Parathyroid adenoma (tissue), 2 donors: ENCODE data around the gene PCDHA4.
A peak's percentile ranks its signal among the peaks of the same experiment; 100 is the strongest.
"Not testable (repeated sequence)": the region's sequence is repeated elsewhere in the genome, so short reads cannot be mapped to it uniquely, and the experiment has no call there.

Experiments
- H2AFZ ChIP-seq: fragments of 300-600 bp; sonication (generic); one replicate; pipeline ENCODE4 v1.7.0; 2017; ENCODE audit warnings: antibody characterized with exemption, mild to moderate bottlenecking
- H3K27ac ChIP-seq: fragments of 300-600 bp; sonication (generic); one replicate; pipeline ENCODE4 v1.7.0; 2017
- H3K27me3 ChIP-seq: fragments of 300-600 bp; sonication (generic); one replicate; pipeline ENCODE4 v1.7.0; 2017; ENCODE audit warnings: low read length; ENCODE audit not compliant: control insufficient read depth, insufficient read depth
- H3K36me3 ChIP-seq: fragments of 300-600 bp; sonication (generic); one replicate; pipeline ENCODE4 v1.7.0; 2017; ENCODE audit warnings: low read length; ENCODE audit not compliant: control insufficient read depth, insufficient read depth
- H3K4me1 ChIP-seq: fragments of 300-600 bp; sonication (generic); one replicate; pipeline ENCODE4 v1.7.0; 2017; ENCODE audit warnings: control low read depth
- H3K4me2 ChIP-seq: fragments of 300-600 bp; sonication (generic); one replicate; pipeline ENCODE4 v1.7.0; 2017; ENCODE audit warnings: low read length
- H3K4me3 ChIP-seq: fragments of 300-600 bp; sonication (generic); one replicate; pipeline ENCODE4 v1.7.0; 2017; ENCODE audit warnings: low read depth, low read length
- H3K79me2 ChIP-seq: fragments of 300-600 bp; sonication (generic); one replicate; pipeline ENCODE4 v1.7.0; 2017; ENCODE audit warnings: control low read depth
- H3K9ac ChIP-seq: fragments of 300-600 bp; sonication (generic); one replicate; pipeline ENCODE4 v1.7.0; 2017; ENCODE audit warnings: mild to moderate bottlenecking
- H3K9me3 ChIP-seq: fragments of 300-600 bp; sonication (generic); one replicate; pipeline ENCODE4 v1.7.0; 2017; ENCODE audit warnings: low read length; ENCODE audit not compliant: control insufficient read depth
- TF ChIP-seq, protein P1 (sequence below): fragments of 300-600 bp; sonication (generic); IDR thresholded peaks from one replicate; pipeline ENCODE4 v1.7.0; 2017; ENCODE audit warnings: antibody characterized with exemption, mild to moderate bottlenecking
- donor health status: primary hyperparathyroidism.

The PCDHA4 gene

DNA sequence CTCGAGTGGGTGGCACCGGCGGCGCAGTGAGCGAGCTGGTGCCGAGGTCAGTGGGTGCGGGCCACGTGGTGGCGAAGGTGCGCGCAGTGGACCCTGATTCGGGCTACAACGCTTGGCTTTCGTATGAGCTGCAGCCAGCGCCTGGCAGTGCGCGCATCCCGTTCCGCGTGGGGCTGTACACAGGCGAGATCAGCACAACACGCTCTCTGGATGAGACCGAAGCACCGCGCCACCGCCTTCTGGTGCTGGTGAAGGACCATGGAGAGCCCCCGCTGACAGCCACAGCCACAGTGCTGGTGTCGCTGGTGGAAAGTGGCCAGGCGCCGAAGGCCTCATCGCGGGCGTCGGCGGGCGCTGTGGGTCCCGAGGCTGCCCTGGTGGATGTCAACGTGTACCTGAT is 16.6 kb downstream of the PCDHA4 start:
- no peaks in the 10 kb centered on the region for H3K36me3 ChIP-seq
- H3K4me2 ChIP-seq = no peak overlapping the region
- TF ChIP-seq, protein P1, sequence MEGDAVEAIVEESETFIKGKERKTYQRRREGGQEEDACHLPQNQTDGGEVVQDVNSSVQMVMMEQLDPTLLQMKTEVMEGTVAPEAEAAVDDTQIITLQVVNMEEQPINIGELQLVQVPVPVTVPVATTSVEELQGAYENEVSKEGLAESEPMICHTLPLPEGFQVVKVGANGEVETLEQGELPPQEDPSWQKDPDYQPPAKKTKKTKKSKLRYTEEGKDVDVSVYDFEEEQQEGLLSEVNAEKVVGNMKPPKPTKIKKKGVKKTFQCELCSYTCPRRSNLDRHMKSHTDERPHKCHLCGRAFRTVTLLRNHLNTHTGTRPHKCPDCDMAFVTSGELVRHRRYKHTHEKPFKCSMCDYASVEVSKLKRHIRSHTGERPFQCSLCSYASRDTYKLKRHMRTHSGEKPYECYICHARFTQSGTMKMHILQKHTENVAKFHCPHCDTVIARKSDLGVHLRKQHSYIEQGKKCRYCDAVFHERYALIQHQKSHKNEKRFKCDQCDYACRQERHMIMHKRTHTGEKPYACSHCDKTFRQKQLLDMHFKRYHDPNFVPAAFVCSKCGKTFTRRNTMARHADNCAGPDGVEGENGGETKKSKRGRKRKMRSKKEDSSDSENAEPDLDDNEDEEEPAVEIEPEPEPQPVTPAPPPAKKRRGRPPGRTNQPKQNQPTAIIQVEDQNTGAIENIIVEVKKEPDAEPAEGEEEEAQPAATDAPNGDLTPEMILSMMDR = no peak
- no peaks in the 10 kb centered on the region for H3K27me3 ChIP-seq
- peaks cover 1% of the 10 kb centered on the region for H3K9me3 ChIP-seq
- H3K9ac ChIP-seq = no peak overlapping the region
- no peaks in the 10 kb centered on the region for H3K4me1 ChIP-seq
- no peak overlapping the region for H3K4me3 ChIP-seq
- H2AFZ ChIP-seq = no peak overlapping the region
- H3K79me2 ChIP-seq = no peaks in the 10 kb centered on the region
- no peak overlapping the region for H3K27ac ChIP-seq

DNA sequence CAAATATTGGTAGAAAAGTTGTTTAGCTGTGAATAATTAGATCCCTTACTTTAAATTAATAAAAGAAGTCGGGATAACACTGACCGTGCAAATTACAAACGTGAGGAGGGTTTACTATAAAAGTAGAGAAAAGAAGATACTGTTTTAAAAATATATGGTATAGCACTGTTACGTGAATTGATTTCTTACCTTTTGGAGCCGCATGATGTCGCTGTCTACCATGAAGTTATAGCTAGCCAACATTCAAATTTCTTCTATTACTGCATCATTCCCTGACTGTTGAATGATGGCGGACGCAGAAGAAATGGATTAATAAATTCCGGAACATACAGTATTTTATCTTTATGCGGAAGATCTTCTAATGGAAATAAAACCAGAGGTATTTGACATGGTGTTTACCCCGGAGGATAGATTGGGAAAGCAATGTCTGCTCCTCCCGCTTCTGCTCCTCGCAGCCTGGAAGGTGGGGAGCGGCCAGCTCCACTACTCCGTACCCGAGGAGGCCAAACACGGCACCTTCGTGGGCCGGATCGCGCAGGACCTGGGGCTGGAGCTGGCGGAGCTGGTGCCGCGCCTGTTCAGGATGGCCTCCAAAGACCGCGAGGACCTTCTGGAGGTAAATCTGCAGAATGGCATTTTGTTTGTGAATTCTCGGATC is 21.0 kb downstream of the PCDHA4 start, which contains the start of gene PCDHA6:
PCDHA6 (plus strand) TSS at position 257 of the 658 bp plus-strand sequence; CDS start at position 389, 132 bp downstream.
- H3K27ac ChIP-seq = peak within 1 kb of the TSS; percentile 12
- no peak within 1 kb of the TSS for H3K4me2 ChIP-seq
- no peaks in the 10 kb centered on the region for H3K27me3 ChIP-seq
- H3K79me2 ChIP-seq = no peaks in the 10 kb centered on the region
- no peaks in the 10 kb centered on the region for H3K4me1 ChIP-seq
- H2AFZ ChIP-seq = no peak within 1 kb of the TSS
- no peak within 1 kb of the TSS for H3K9ac ChIP-seq
- H3K4me3 ChIP-seq = no peak within 1 kb of the TSS
- H3K9me3 ChIP-seq = peaks cover 3% of the 10 kb centered on the region
- TF ChIP-seq, protein P1 = no peak
- no peaks in the 10 kb centered on the region for H3K36me3 ChIP-seq

DNA sequence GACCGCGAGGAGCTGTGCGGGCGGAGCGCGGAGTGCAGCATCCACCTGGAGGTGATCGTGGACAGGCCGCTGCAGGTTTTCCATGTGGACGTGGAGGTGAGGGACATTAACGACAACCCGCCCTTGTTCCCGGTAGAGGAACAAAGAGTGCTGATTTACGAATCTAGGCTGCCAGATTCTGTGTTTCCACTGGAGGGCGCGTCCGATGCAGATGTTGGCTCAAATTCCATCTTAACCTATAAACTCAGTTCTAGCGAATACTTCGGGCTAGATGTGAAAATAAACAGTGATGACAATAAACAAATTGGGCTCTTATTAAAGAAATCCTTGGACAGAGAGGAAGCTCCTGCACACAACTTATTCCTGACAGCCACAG is 21.5 kb downstream of the PCDHA4 start:
- Histone ChIP-seq H3K9me3 (peaks cover 3% of the 10 kb centered on the region), H3K4me2 (no peak overlapping the region), H3K27ac (no peak overlapping the region), H3K4me1 (no peaks in the 10 kb centered on the region), H3K9ac (no peak overlapping the region), H2AFZ (no peak overlapping the region), H3K36me3 (no peaks in the 10 kb centered on the region), H3K79me2 (no peaks in the 10 kb centered on the region), H3K4me3 (no peak overlapping the region), H3K27me3 (no peaks in the 10 kb centered on the region)
- TF ChIP-seq, protein P1 = no peak

DNA sequence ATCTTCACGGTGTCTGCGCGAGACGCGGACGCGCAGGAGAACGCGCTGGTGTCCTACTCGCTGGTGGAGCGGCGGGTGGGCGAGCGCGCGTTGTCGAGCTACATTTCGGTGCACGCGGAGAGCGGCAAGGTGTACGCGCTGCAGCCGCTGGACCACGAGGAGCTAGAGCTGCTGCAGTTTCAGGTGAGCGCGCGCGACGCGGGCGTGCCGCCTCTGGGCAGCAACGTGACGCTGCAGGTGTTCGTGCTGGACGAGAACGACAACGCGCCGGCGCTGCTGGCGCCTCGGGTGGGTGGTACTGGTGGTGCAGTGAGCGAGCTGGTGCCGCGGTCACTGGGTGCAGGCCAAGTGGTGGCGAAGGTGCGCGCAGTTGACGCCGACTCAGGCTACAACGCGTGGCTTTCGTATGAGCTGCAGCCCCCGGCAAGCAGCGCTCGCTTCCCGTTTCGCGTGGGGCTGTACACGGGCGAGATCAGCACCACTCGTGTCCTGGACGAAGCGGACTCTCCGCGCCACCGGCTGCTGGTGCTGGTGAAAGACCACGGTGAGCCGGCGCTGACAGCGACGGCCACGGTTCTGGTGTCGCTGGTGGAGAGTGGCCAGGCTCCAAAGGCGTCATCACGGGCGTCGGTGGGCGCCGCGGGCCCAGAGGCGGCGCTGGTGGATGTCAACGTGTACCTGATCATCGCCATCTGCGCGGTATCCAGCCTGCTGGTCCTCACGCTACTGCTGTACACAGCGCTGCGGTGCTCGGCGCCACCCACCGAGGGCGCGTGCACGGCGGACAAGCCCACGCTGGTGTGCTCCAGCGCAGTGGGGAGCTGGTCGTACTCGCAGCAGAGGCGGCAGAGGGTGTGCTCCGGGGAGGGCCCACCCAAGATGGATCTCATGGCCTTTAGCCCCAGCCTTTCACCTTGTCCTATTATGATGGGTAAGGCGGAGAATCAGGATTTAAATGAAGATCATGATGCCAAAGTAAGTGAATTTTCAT is 22.9 kb downstream of the PCDHA4 start:
- H3K27ac ChIP-seq, H3K36me3 ChIP-seq, H3K9ac ChIP-seq, H3K79me2 ChIP-seq, H3K4me2 ChIP-seq, H2AFZ ChIP-seq, H3K4me1 ChIP-seq, H3K27me3 ChIP-seq, H3K4me3 ChIP-seq, H3K9me3 ChIP-seq: not testable (repeated sequence)

DNA sequence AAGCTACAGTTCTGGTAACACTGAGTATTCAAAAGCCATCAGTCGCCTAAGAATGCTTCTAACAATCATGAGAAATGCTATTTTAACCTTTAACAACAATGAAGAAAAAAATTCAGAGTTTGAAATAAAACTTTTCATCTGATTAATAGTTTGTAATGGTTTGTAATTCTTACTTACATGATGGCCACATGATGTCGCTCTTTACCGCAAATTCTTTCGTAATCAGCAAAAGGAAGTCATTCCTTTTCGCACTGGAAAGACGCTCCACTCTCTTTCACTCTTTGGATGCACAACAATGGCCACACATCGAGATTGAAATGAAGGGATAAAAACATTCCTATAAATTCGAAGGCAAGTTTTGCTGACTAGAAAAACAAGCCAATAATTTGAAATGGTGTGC is 27.1 kb downstream of the PCDHA4 start, which contains the start of gene PCDHA7:
PCDHA7 (plus strand) TSS at position 277 of the 400 bp plus-strand sequence; CDS start at position 392, 115 bp downstream.
- Histone ChIP-seq H3K79me2 (no peaks in the 10 kb centered on the region), H3K4me3 (no peak within 1 kb of the TSS), H3K4me1 (no peaks in the 10 kb centered on the region), H3K9ac (no peak within 1 kb of the TSS), H3K36me3 (no peaks in the 10 kb centered on the region), H3K27ac (no peak within 1 kb of the TSS), H3K4me2 (no peak within 1 kb of the TSS), H3K27me3 (no peaks in the 10 kb centered on the region), H2AFZ (no peak within 1 kb of the TSS), H3K9me3 (no peaks in the 10 kb centered on the region)
- TF ChIP-seq, protein P1 = no peak

DNA sequence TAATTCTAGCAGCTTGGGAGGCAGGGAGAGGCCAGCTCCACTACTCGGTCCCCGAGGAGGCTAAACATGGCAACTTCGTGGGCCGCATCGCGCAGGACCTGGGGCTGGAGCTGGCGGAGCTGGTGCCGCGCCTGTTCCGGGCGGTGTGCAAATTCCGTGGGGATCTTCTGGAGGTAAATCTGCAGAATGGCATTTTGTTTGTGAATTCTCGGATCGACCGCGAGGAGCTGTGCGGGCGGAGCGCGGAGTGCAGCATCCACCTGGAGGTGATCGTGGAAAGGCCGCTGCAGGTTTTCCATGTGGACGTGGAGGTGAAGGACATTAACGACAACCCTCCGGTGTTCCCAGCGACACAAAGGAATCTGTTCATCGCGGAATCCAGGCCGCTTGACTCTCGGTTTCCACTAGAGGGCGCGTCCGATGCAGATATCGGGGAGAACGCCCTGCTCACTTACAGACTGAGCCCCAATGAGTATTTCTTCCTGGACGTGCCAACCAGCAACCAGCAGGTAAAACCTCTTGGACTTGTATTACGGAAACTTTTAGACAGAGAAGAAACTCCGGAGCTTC is 27.7 kb downstream of the PCDHA4 start:
- not testable (repeated sequence) for H3K4me3 ChIP-seq, H3K9me3 ChIP-seq

More for the DNA sequence above, 27.7 kb downstream of the PCDHA4 start:
- H3K4me2 ChIP-seq, H3K4me1 ChIP-seq, H3K27me3 ChIP-seq, H3K9ac ChIP-seq, H3K79me2 ChIP-seq, H2AFZ ChIP-seq, H3K36me3 ChIP-seq, H3K27ac ChIP-seq: not testable (repeated sequence)
